Gastroesophageal sphincter (tissue), 4 donors: ENCODE results near the gene BMAL2. TPM values are rescaled to one million over a fixed set of nuclear protein-coding genes. Genes with fewer than 3 reads are reported as not detected.

Experiments
- ATAC-seq: fragments of 150-250 bp; one replicate; pipeline ENCODE4 v1.9.1; 2016; ENCODE audit warnings: mild to moderate bottlenecking, moderate library complexity
- H3K27ac ChIP-seq, 4 donors: fragments of 200-600 bp; sonication (generic) in 3 of 4; 1 replicate in 3 of 4; 2 replicates in 1 of 4; pipeline ENCODE4 v1.5.1; 2016 to 2019
- H3K27me3 ChIP-seq: fragments of 200-600 bp; sonication (generic); one replicate; pipeline ENCODE4 v1.5.1; 2019
- H3K36me3 ChIP-seq, 2 donors: fragments of 200-600 bp; sonication (generic); one replicate each; pipeline ENCODE4 v1.5.1; 2019; ENCODE audit warnings: control low read depth in 1 of 2
- H3K4me1 ChIP-seq, 3 donors: fragments of 200-600 bp; sonication (generic); 1 replicate in 2 of 3; 2 replicates in 1 of 3; pipeline ENCODE4 v1.5.1; 2016 to 2019; ENCODE audit warnings: control low read depth in 2 of 3
- H3K4me3 ChIP-seq, 2 donors: fragments of 200-600 bp; sonication (generic); one replicate each; pipeline ENCODE4 v1.5.1; 2019; ENCODE audit warnings: mild to moderate bottlenecking in 1 of 2, moderate library complexity in 1 of 2
- H3K9me3 ChIP-seq, 3 donors: fragments of 200-600 bp; sonication (generic); one replicate each; pipeline ENCODE4 v1.5.1; 2017 to 2019; ENCODE audit warnings: control low read depth in 2 of 3
- EP300 ChIP-seq: sonication (generic); formaldehyde crosslinking; IDR thresholded peaks from one replicate; pipeline ENCODE4 v1.6.1; 2017; ENCODE audit warnings: antibody characterized with exemption, mild to moderate bottlenecking
- POLR2A ChIP-seq, 2 donors: fragments of 450-650 bp; IDR thresholded peaks; one replicate each; pipeline ENCODE4 v1.6.1; 2017; ENCODE audit warnings: antibody characterized with exemption in 2 of 2, mild to moderate bottlenecking in 2 of 2, moderate library complexity in 1 of 2
- POLR2AphosphoS5 ChIP-seq: sonication (generic); formaldehyde crosslinking; IDR thresholded peaks from one replicate; pipeline ENCODE4 v1.6.1; 2017; ENCODE audit warnings: antibody characterized with exemption
- WGBS, 2 donors: methylation state at CpG; one replicate each; pipeline ENCODE4 v1.1.5; 2018; ENCODE audit warnings: low coverage in 1 of 2; 5-methylcytosine and 5-hydroxymethylcytosine counted together
- total RNA-seq, 4 donors: library from RNA; depleted of rRNA; stranded (reverse); fragments of >200 nt; gene quantifications; one replicate each; pipeline ENCODE4 v1.1.0, GENCODE V29; 2016
- TF ChIP-seq, protein P1 (sequence below), 4 experiments: fragments of 200-600 bp in 2 of 4; fragments of 450-650 bp in 2 of 4; sonication (generic) in 1 of 4; IDR thresholded peaks; one replicate each; pipeline ENCODE4 v1.5.1; 2017 to 2019; ENCODE audit warnings: antibody characterized with exemption in 4 of 4, mild to moderate bottlenecking in 2 of 4, moderate library complexity in 2 of 4

The BMAL2 gene
- total RNA-seq, 4 donors from 2014 or later, result 3.0 to 8.7 (median 6.0) TPM

DNA sequence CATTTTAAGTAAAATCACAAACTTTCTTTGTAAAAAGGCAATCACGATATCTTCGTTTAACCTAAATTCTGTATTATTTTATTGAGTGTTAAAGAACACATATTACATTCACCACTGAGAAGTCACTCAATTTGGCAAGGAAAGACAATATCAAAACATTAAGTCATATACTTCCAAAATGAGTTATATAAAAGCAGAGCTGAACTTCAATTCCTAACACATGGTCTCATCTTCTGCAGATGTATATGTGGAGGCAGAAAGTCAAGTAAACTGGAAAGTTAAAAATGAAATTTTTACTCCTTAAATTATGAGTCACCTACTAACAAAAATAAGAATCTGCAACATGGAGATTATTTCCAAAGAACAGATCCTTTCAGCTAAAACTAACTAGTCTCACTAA, 28.7 kb downstream of the BMAL2 start:
- no peak overlapping the region for H3K4me3 ChIP-seq
- TF ChIP-seq POLR2AphosphoS5 (no peak), POLR2A (IDR thresholded peaks at IDR 0.05) (no peak), EP300 (no peak)
- TF ChIP-seq, protein P1, sequence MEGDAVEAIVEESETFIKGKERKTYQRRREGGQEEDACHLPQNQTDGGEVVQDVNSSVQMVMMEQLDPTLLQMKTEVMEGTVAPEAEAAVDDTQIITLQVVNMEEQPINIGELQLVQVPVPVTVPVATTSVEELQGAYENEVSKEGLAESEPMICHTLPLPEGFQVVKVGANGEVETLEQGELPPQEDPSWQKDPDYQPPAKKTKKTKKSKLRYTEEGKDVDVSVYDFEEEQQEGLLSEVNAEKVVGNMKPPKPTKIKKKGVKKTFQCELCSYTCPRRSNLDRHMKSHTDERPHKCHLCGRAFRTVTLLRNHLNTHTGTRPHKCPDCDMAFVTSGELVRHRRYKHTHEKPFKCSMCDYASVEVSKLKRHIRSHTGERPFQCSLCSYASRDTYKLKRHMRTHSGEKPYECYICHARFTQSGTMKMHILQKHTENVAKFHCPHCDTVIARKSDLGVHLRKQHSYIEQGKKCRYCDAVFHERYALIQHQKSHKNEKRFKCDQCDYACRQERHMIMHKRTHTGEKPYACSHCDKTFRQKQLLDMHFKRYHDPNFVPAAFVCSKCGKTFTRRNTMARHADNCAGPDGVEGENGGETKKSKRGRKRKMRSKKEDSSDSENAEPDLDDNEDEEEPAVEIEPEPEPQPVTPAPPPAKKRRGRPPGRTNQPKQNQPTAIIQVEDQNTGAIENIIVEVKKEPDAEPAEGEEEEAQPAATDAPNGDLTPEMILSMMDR (IDR thresholded peaks at IDR 0.05), result no peak
- H3K27ac ChIP-seq, result no peak overlapping the region
- WGBS, 2 donors, result 87 to 100% methylated on average over 2 of the region's 2 CpGs
- H3K27me3 ChIP-seq, result no peaks in the 10 kb centered on the region
- no peaks in the 10 kb centered on the region for H3K4me1 ChIP-seq
- ATAC-seq, result no peak
- H3K36me3 ChIP-seq, result no peaks in the 10 kb centered on the region
- H3K9me3 ChIP-seq, result no peaks in the 10 kb centered on the region

DNA sequence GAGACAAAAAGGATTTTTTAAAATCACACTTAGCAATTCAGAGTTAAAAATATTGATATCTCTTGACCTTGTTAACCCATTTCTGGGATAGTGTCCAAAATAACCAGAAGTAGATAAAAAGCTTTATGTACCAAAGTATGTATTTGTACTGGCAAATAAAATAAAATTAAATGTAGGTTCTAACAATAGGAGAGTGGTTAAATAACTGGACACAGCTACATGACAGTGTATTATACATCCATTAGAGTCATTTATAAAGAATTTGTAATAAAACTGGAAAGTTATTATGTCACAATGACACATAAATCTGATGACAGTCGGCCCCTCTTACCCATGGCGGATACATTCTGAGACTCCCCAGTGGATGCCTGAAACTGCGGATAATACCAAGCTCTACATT, 34.0 kb downstream of the BMAL2 start:
- no peaks in the 10 kb centered on the region for H3K9me3 ChIP-seq
- WGBS, 2 donors, result 94% methylated on average over 3 of the region's 3 CpGs
- no peaks in the 10 kb centered on the region for H3K36me3 ChIP-seq
- H3K27ac ChIP-seq, result no peak overlapping the region
- no peaks in the 10 kb centered on the region for H3K4me1 ChIP-seq
- TF ChIP-seq POLR2AphosphoS5 (no peak), EP300 (no peak), POLR2A (IDR thresholded peaks at IDR 0.05) (no peak)
- TF ChIP-seq, protein P1 (IDR thresholded peaks at IDR 0.05), result no peak
- H3K27me3 ChIP-seq, result no peaks in the 10 kb centered on the region
- ATAC-seq, result no peak
- H3K4me3 ChIP-seq, result no peak overlapping the region

DNA sequence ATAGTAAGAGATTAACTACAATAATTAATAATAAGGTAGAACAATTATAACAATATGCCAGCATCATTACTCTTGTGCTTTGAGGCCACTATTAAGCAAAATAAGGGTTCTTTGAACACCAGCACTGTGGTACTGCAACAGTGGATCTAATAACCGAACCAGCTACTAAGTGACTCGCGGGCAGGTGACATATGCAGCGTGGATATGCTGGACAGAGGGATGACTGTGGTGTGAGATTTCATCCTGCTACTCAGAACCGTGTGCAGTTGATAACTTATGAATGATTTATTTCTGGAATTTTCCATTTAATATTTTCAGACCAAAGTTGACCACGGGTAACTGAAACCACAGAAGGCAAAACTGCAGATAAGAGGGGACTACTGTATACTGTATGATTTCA, 34.4 kb downstream of the BMAL2 start:
- WGBS, 2 donors, result 75 to 81% methylated on average over 6 of the region's 6 CpGs
- ATAC-seq, result no peak
- no peaks in the 10 kb centered on the region for H3K4me1 ChIP-seq
- no peak overlapping the region for H3K27ac ChIP-seq
- H3K4me3 ChIP-seq, result no peak overlapping the region
- H3K36me3 ChIP-seq, result no peaks in the 10 kb centered on the region
- no peaks in the 10 kb centered on the region for H3K9me3 ChIP-seq
- H3K27me3 ChIP-seq, result no peaks in the 10 kb centered on the region
- TF ChIP-seq, protein P1 (IDR thresholded peaks at IDR 0.05), result no peak
- no peak for TF ChIP-seq EP300
- no peak for TF ChIP-seq POLR2A (IDR thresholded peaks at IDR 0.05)
- no peak for TF ChIP-seq POLR2AphosphoS5

DNA sequence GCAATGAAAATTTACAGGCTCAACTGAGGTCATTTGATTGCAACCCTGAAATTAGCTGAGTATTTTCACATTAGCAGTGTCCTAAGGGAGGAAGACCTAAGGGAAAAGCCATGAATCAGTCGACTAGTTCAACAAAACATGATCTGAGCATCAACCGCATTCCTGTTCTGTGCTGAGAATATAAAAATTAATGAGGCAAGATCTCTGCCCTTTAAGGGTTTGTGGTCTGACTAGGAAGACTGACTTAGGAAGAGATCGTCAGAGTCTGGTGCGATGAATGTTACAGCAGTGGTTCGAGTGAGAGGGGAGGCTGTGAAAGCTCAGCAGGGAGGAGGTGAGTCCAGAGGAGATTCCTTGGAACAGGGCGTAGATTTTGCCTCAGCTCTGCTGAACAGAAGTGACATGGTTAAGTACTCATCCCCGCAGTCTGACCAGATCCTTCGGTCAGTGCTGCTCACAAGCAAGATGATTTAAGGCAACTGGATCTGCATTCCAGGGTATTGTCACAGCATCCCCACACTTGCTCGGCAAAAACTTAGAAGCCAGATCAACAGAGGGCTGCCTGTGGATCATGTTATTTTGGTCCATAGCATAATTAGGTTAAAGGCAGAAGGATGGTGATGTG, 49.6 kb downstream of the BMAL2 start:
- H3K4me3 ChIP-seq, result no peak overlapping the region
- H3K36me3 ChIP-seq, result no peaks in the 10 kb centered on the region
- TF ChIP-seq, protein P1 (IDR thresholded peaks at IDR 0.05), result no peak
- TF ChIP-seq EP300 (no peak), POLR2AphosphoS5 (no peak), POLR2A (IDR thresholded peaks at IDR 0.05) (no peak)
- H3K4me1 ChIP-seq, result no peaks in the 10 kb centered on the region
- ATAC-seq, result peak; percentile 31
- WGBS, 2 donors, result 71 to 77% methylated on average over 8 of the region's 9 CpGs
- H3K27ac ChIP-seq, result no peak overlapping the region
- no peaks in the 10 kb centered on the region for H3K27me3 ChIP-seq
- no peaks in the 10 kb centered on the region for H3K9me3 ChIP-seq

Other genes with a start within 250 kb of the BMAL2 start
- gene STK38L, start 88.5 kb upstream of the BMAL2 start, total RNA-seq, result 100 to 1,000 TPM in 1 of 4 donors, 10 to 100 TPM in 3; 70.0 to 111 (median 79.2) TPM
- not detected for gene SMCO2, start 113.9 kb downstream of the BMAL2 start, total RNA-seq
- 10 to 100 TPM; 70.7 to 78.7 (median 72.5) TPM for gene PPFIBP1, start 191.4 kb downstream of the BMAL2 start, total RNA-seq